Measurements from ENCODE around the gene ADIPOQ. TPM values are rescaled to one million over a fixed set of nuclear protein-coding genes. Genes with fewer than 3 reads are reported as not detected.
A peak's percentile ranks its signal among the peaks of the same experiment; 100 is the strongest.
"Not testable (repeated sequence)": the region's sequence is repeated elsewhere in the genome, so short reads cannot be mapped to it uniquely, and the experiment has no call there.

The ADIPOQ gene
- total RNA-seq, 1 donor = not detected

- DNase-seq (ENCODE audit: low read depth) = no peak
- TF ChIP-seq CTCF (IDR thresholded peaks at IDR 0.05; ENCODE audit: insufficient read depth, low read length) = no peak
- peak overlapping the region; percentile 93 for H3K4me3 ChIP-seq (ENCODE audit: low read depth, low read length)
Measured at GRCh38 chr3:186807231-186807630, 35.3 kb upstream of the ADIPOQ start.

- no peak for DNase-seq (ENCODE audit: low read depth)
- TF ChIP-seq CTCF (IDR thresholded peaks at IDR 0.05; ENCODE audit: insufficient read depth, low read length) = no peak
- H3K4me3 ChIP-seq (ENCODE audit: low read depth, low read length) = no peak overlapping the region
Measured at GRCh38 chr3:186810336-186810996, 32.0 kb upstream of the ADIPOQ start.

GRCh38 chr3:186811313-186811712 is 31.2 kb upstream of the ADIPOQ start:
- not testable (repeated sequence) for DNase-seq (ENCODE audit: low read depth); H3K4me3 ChIP-seq (ENCODE audit: low read depth, low read length)

GRCh38 chr3:186814100-186814499 is 28.4 kb upstream of the ADIPOQ start:
- TF ChIP-seq CTCF (IDR thresholded peaks at IDR 0.05; ENCODE audit: insufficient read depth, low read length) = no peak
- DNase-seq (ENCODE audit: low read depth) = no peak
- no peak overlapping the region for H3K4me3 ChIP-seq (ENCODE audit: low read depth, low read length)

- no peak overlapping the region for H3K4me3 ChIP-seq (ENCODE audit: low read depth, low read length)
- peak; percentile 62 for DNase-seq (ENCODE audit: low read depth)
- TF ChIP-seq CTCF (IDR thresholded peaks at IDR 0.05; ENCODE audit: insufficient read depth, low read length) = no peak
Measured at GRCh38 chr3:186815435-186815834, 27.1 kb upstream of the ADIPOQ start.

- no peak overlapping the region for H3K4me3 ChIP-seq (ENCODE audit: low read depth, low read length)
- DNase-seq (ENCODE audit: low read depth) = no peak
- no peak for TF ChIP-seq CTCF (IDR thresholded peaks at IDR 0.05; ENCODE audit: insufficient read depth, low read length)
Measured at GRCh38 chr3:186818516-186818915, 24.0 kb upstream of the ADIPOQ start.

- no peak overlapping the region for H3K4me3 ChIP-seq (ENCODE audit: low read depth, low read length)
- DNase-seq (ENCODE audit: low read depth) = no peak
- TF ChIP-seq CTCF (IDR thresholded peaks at IDR 0.05; ENCODE audit: insufficient read depth, low read length) = no peak
Measured at GRCh38 chr3:186818956-186819355, 23.6 kb upstream of the ADIPOQ start.
